Ishikawa (cell line): Measurements from ENCODE around the gene PLCL1.

Experiments
- CEBPB ChIP-seq: IDR thresholded peaks from 2 replicates; pipeline ENCODE4 v1.6.1; 2012
- CREB1 ChIP-seq: IDR thresholded peaks from 2 replicates; pipeline ENCODE4 v1.6.1; 2012; ENCODE audit warnings: low read depth
- EGR1 ChIP-seq: IDR thresholded peaks from 2 replicates; pipeline ENCODE4 v1.6.1; 2012
- EP300 ChIP-seq: IDR thresholded peaks from 2 replicates; pipeline ENCODE4 v1.6.1; 2012; ENCODE audit warnings: borderline replicate concordance
- FOXM1 ChIP-seq: IDR thresholded peaks from 2 replicates; pipeline ENCODE4 v1.6.1; 2012; ENCODE audit warnings: low read depth, borderline replicate concordance
- NFIC ChIP-seq: IDR thresholded peaks from 2 replicates; pipeline ENCODE4 v1.6.1; 2012
- RAD21 ChIP-seq: IDR thresholded peaks from 2 replicates; pipeline ENCODE4 v1.6.1; 2012; ENCODE audit warnings: low read depth
- TAF1 ChIP-seq: IDR thresholded peaks from 2 replicates; pipeline ENCODE4 v1.6.1; 2012; ENCODE audit warnings: low read depth, mild to moderate bottlenecking
- TCF12 ChIP-seq: IDR thresholded peaks from 2 replicates; pipeline ENCODE4 v1.6.1; 2012; ENCODE audit warnings: low read depth
- YY1 ChIP-seq: IDR thresholded peaks from 2 replicates; pipeline ENCODE4 v1.6.1; 2012; ENCODE audit warnings: low read depth
- ZBTB7A ChIP-seq: IDR thresholded peaks from 2 replicates; pipeline ENCODE4 v1.6.1; 2012; ENCODE audit warnings: low read depth
- TF ChIP-seq, protein P1 (sequence below): IDR thresholded peaks from 2 replicates; pipeline ENCODE4 v1.6.1; 2012; ENCODE audit warnings: low read depth, mild to moderate bottlenecking
- TF ChIP-seq, protein P2 (sequence below): IDR thresholded peaks from 2 replicates; pipeline ENCODE4 v1.6.1; 2012
- TF ChIP-seq, protein P3 (sequence below): IDR thresholded peaks from 2 replicates; pipeline ENCODE4 v1.6.1; 2012

DNA sequence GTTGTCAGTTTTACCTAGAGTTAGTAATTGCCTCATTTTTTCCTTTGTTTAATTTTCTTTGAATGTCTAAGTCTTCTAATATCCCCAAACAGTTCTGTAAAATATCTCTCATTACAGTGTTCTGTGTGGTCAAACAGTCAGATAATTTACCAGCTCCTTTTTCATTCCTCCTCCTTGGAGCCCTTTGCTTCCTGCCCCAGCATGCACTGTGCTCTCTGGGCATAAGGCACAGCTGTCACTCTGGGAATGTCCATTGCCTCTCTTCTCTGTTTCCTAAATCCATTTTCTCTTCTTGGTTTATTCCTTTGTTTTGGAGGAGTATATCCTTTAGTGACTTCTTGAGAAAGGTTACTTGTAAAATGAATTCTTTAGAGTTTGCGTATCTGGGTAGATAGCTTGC is 139.3 kb downstream of the PLCL1 start:
- TF ChIP-seq, protein P1, sequence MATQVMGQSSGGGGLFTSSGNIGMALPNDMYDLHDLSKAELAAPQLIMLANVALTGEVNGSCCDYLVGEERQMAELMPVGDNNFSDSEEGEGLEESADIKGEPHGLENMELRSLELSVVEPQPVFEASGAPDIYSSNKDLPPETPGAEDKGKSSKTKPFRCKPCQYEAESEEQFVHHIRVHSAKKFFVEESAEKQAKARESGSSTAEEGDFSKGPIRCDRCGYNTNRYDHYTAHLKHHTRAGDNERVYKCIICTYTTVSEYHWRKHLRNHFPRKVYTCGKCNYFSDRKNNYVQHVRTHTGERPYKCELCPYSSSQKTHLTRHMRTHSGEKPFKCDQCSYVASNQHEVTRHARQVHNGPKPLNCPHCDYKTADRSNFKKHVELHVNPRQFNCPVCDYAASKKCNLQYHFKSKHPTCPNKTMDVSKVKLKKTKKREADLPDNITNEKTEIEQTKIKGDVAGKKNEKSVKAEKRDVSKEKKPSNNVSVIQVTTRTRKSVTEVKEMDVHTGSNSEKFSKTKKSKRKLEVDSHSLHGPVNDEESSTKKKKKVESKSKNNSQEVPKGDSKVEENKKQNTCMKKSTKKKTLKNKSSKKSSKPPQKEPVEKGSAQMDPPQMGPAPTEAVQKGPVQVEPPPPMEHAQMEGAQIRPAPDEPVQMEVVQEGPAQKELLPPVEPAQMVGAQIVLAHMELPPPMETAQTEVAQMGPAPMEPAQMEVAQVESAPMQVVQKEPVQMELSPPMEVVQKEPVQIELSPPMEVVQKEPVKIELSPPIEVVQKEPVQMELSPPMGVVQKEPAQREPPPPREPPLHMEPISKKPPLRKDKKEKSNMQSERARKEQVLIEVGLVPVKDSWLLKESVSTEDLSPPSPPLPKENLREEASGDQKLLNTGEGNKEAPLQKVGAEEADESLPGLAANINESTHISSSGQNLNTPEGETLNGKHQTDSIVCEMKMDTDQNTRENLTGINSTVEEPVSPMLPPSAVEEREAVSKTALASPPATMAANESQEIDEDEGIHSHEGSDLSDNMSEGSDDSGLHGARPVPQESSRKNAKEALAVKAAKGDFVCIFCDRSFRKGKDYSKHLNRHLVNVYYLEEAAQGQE: no peak
- TF ChIP-seq ZBTB7A (no peak), CREB1 (no peak), YY1 (no peak), EGR1 (no peak), RAD21 (no peak), FOXM1 (no peak), EP300 (no peak), NFIC (no peak), TAF1 (no peak), TCF12 (no peak), CEBPB (no peak)
- TF ChIP-seq, protein P2, sequence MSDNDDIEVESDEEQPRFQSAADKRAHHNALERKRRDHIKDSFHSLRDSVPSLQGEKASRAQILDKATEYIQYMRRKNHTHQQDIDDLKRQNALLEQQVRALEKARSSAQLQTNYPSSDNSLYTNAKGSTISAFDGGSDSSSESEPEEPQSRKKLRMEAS: no peak
- TF ChIP-seq, protein P3, sequence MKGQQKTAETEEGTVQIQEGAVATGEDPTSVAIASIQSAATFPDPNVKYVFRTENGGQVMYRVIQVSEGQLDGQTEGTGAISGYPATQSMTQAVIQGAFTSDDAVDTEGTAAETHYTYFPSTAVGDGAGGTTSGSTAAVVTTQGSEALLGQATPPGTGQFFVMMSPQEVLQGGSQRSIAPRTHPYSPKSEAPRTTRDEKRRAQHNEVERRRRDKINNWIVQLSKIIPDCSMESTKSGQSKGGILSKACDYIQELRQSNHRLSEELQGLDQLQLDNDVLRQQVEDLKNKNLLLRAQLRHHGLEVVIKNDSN: no peak
